Activated CD4-positive, alpha-beta memory T cell treated with anti-CD3 and anti-CD28 coated beads for 36 hours (primary cell): ENCODE results near the gene CRY2. TPM values are rescaled to one million over a fixed set of nuclear protein-coding genes. Genes with fewer than 3 reads are reported as not detected.

Experiments used
- CTCF ChIA-PET: fragments of 350-600 bp; sonication (Branson Sonifier 250); formaldehyde crosslinking; loops from one replicate; lab custom pipeline; 2021; ENCODE audit warnings: antibody characterized with exemption, inconsistent platforms; lab: Charles Lee
- POLR2A ChIA-PET: fragments of 350-600 bp; sonication (Branson Sonifier 250); formaldehyde crosslinking; loops from one replicate; lab custom pipeline; 2021; ENCODE audit warnings: antibody characterized with exemption; lab: Charles Lee
- DNase-seq: peaks from one replicate; pipeline ENCODE4 v3.0.0-alpha.2; 2020
- H3K27ac Mint-ChIP-seq: one replicate; pipeline ENCODE4 v1.8.0; 2021; ENCODE audit warnings: mixed read lengths
- H3K27me3 Mint-ChIP-seq: one replicate; pipeline ENCODE4 v1.8.0; 2021; ENCODE audit warnings: mixed read lengths
- H3K36me3 Mint-ChIP-seq: one replicate; pipeline ENCODE4 v1.8.0; 2021; ENCODE audit warnings: mixed read lengths
- H3K4me1 Mint-ChIP-seq: one replicate; pipeline ENCODE4 v1.8.0; 2021; ENCODE audit warnings: low read depth, mixed read lengths
- H3K4me3 Mint-ChIP-seq: one replicate; pipeline ENCODE4 v1.8.0; 2021; ENCODE audit warnings: mild to moderate bottlenecking, mixed read lengths
- H3K9me3 Mint-ChIP-seq: one replicate; pipeline ENCODE4 v1.8.0; 2021; ENCODE audit warnings: mixed read lengths
- intact Hi-C: fragments of 100-400 bp; cut with micrococcal nuclease; formaldehyde crosslinking; loops from one replicate; pipeline ENCODE4 v1.15.1; 2023
- total RNA-seq, 2 experiments: library from RNA; stranded (reverse); gene quantifications; one replicate each; pipeline ENCODE4 v1.2.3, GENCODE V29; 2021

CRY2 gene
- 10 to 100 TPM; 12.1 to 13.4 TPM for total RNA-seq

DNA sequence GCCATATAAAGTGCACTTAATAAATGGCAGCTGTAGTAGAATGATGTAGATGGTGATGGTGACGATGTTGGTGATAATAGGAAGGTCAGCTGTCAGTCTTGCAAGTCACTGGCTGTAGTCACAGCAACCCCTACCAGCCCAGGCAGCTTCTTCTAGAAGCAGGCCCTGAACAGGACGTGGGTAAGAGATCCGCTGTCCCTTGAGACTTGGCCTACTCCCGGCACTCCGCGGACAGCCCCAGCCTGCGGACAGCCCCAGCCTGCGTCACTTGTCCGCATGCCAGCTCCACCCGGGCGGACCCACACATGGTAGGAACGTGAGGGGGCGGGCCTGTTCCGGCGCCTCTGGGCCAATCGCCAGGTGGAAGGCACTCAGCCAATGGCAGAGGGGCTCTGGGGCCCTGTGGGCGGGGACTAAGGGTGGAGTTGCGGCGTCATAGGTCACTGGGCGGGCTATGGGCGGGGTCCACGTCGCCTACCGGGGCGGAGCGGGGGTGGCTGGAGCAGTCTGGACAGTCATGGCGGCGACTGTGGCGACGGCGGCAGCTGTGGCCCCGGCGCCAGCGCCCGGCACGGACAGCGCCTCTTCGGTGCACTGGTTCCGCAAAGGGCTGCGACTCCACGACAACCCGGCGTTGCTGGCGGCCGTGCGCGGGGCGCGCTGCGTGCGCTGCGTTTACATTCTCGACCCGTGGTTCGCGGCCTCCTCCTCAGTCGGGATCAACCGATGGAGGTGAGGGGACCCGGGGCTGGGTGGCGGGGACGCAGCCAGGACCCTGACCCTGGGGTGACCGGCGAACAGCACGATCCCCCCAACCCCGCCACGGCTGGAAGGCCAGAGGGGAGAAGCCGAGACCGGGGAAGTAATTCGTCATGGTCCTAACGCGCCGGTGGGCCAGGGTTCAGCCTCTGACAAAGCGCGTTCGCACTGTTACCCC is at the start of gene CRY2:
CRY2 (plus strand) TSS at position 502 of the 937 bp plus-strand sequence; CDS start at position 518, 16 bp downstream.
- Mint-ChIP-seq H3K27ac (peak within 1 kb of the TSS; percentile 78), H3K4me1 (peaks cover 55% of the 10 kb centered on the region), H3K4me3 (peak within 1 kb of the TSS; percentile 77), H3K27me3 (no peaks in the 10 kb centered on the region), H3K9me3 (no peaks in the 10 kb centered on the region), H3K36me3 (no peaks in the 10 kb centered on the region)
- peak; percentile 99 for DNase-seq
- POLR2A ChIA-PET: interaction anchor here (1.0 to 1.9 kb wide), 3 partner anchors 42 to 118 kb away, joined by 3 to 13 read pairs (median 5); partner anchors contain the start of genes PEX16 and SLC35C1
- intact Hi-C loops: loop anchor here (1.0 to 10.0 kb wide), 6 partner anchors 42 to 1280 kb away; partner anchors contain the start of genes CD82, PHF21A and SLC35C1
- CTCF ChIA-PET: interaction anchor here (0.8 to 2.4 kb wide), 5 partner anchors 13 to 159 kb away, joined by 3 to 8 read pairs (median 7); partner anchors contain the start of gene PEX16

DNA sequence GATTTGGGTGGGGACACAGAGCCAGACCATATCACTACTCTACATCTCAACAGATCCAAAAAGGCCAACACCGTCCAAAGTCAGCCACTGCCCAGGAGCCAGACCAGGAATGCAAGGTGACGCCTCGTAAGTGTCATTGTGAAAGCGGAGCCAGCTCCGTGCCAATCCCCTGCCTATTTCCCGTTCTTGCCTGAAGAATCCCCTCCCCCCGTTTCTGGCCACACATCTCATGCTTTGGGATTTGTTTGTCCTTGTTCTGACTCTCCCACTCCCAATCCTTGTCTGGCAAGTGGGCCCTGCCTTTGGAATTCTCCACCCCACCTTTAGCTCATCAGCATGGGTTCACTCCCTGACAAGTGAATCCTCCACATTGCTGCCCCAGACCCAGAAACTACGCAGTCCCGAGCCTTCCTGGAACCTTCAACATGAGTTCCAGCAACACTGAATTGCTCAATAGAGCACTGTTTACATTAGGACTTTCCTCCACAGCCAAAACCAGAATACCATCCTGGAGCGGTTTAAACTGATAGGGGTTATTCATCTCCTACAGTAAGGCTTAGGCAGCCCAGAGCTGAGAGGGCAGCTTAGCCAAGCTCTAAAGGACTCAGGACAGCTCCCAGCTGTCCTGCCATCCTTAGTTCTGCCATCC is 48.4 kb upstream of the CRY2 start:
- CTCF ChIA-PET: interaction anchor here (2.5 kb wide), 1 partner anchor 27 kb away, joined by 9 read pairs; no protein-coding TSS in a partner anchor

DNA sequence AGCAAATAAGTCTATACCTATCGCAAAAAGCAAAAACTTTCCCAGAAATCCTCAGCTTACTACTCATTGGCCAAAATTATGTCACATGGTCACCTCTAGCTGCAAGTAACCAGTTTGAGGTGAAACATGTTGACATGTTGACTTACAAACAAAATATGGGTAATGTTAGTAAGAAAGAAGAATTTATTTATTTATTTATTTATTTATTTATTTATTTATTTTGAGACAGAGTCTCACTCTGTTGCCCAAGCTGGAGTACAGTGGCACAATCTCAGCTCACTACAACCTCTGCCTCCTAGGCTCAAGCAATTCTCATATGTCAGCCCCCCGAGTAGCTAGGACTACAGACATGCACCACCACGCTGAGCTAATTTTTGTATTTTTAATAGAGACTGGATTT is 47.7 kb upstream of the CRY2 start:
- intact Hi-C loops: no loop called here
- Mint-ChIP-seq H3K4me1 (peaks cover 3% of the 10 kb centered on the region), H3K27me3 (no peaks in the 10 kb centered on the region), H3K9me3 (no peaks in the 10 kb centered on the region), H3K36me3 (no peaks in the 10 kb centered on the region), H3K27ac (no peak overlapping the region), H3K4me3 (no peak overlapping the region)
- DNase-seq: no peak
- ChIA-PET CTCF (interaction anchor here (2.5 kb wide), 1 partner anchor 28 kb away, joined by 9 read pairs; no protein-coding TSS in a partner anchor), POLR2A (no interaction called here)

More for the DNA sequence above, 48.4 kb upstream of the CRY2 start:
- POLR2A ChIA-PET: no interaction called here
- no peak for DNase-seq
- no peak overlapping the region for H3K4me3 Mint-ChIP-seq
- H3K9me3 Mint-ChIP-seq: no peaks in the 10 kb centered on the region
- no peaks in the 10 kb centered on the region for H3K36me3 Mint-ChIP-seq
- no peak overlapping the region for H3K27ac Mint-ChIP-seq
- intact Hi-C loops: no loop called here
- H3K4me1 Mint-ChIP-seq: peaks cover 3% of the 10 kb centered on the region
- no peaks in the 10 kb centered on the region for H3K27me3 Mint-ChIP-seq

DNA sequence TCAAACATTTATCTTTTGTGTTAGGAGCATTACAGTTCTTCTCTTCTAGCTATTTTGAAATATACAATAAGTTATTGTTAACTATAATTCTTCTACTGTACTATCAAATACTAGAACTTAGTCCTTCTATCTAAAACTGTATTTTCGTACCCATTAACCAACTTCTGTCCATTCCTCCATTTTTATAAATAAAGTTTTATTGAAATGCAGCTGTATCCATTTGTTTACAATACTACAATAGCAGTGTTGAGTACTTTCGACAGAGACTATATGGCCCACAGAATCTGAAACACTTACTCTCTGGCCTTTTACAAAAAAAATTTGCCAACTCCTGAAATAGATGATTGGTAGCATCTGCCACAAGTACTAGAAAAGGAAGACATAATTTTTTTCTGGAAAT is 47.0 kb upstream of the CRY2 start:
- CTCF ChIA-PET: interaction anchor here (0.6 to 2.5 kb wide), 2 partner anchors 29 to 236 kb away, joined by 3 to 9 read pairs; no protein-coding TSS in a partner anchor
- intact Hi-C loops: loop anchor here (10.0 kb wide), 1 partner anchor 1235 kb away; the partner anchor contains the start of gene CD82
- Mint-ChIP-seq H3K27ac (no peak overlapping the region), H3K9me3 (no peaks in the 10 kb centered on the region), H3K4me3 (no peak overlapping the region), H3K4me1 (peaks cover 3% of the 10 kb centered on the region), H3K36me3 (no peaks in the 10 kb centered on the region), H3K27me3 (no peaks in the 10 kb centered on the region)
- POLR2A ChIA-PET: interaction anchor here (0.6 kb wide), 1 partner anchor 576 kb away, joined by 3 read pairs; no protein-coding TSS in a partner anchor
- DNase-seq: no peak

DNA sequence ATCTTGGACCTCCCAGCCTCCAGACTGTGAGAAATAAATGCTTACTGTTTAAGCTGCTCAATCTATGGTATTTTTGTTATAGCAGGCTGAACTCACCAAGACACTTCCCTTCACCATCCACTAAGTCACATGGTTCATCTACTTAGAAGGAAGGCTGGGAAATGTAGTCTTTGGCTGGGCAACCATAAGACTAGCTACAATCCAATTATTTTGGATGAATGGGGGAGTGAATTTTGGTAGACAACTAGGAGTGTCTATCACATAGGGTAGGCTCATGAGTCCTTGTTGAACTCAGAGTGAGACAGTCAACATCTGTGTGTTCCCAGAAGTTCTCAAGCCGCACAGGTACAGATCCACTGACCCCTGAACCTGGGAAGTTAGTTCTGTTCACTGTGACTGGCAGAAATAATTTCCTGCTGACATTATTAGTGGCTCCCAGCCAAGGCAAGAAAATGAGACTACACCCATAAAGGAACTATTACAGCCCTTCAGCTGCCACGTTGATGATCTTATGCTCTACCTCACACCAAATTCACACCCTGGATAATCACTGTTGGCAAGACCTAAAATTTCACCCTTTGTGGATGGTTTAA is 45.5 kb upstream of the CRY2 start:
- ChIA-PET POLR2A (no interaction called here), CTCF (interaction anchor here (7.7 kb wide), 1 partner anchor 30 kb away, joined by 49 read pairs; no protein-coding TSS in a partner anchor)
- intact Hi-C loops: loop anchor here (10.0 kb wide), 1 partner anchor 1237 kb away; the partner anchor contains the start of gene CD82
- DNase-seq: no peak
- Mint-ChIP-seq H3K4me1 (peaks cover 14% of the 10 kb centered on the region), H3K36me3 (no peaks in the 10 kb centered on the region), H3K9me3 (no peaks in the 10 kb centered on the region), H3K27me3 (no peaks in the 10 kb centered on the region), H3K4me3 (no peak overlapping the region), H3K27ac (no peak overlapping the region)

DNA sequence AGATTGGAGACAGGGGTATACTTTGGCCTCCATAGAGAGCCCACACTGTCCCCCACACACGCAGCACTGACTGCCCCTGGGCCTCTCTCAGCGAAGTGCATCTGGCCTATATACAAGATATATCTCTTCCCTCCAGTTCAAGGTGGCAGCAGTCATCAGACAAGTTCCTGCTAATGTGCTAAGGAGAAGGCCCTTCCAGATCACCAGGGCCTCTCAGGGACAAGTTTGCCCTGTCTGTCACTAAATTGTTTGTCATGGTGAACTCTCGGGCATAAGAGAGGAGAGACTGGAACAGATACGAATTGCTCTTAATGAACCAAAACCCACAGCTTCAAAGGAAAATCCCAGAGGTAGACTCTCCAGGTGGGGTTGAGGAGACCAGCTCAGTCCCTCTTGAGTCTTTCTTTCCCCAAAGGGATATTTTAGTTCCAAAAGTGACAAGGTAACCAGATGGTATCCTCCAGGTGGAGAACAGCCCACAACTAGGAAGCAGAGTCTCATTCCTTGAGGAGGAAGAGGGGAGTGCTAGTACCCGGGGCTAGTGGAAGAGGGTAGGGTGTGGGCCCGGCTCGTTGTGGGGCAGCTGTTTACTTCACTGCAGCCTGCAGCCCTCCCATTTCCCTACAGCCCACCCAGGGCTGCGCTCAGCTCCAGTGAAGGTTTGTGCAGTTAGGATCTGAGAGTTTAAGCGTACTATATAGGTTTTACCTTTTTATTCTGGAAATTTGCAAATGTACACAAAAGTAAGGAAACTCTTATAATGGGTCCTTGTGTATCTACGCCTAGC is 44.6 kb upstream of the CRY2 start:
- Mint-ChIP-seq H3K36me3 (no peaks in the 10 kb centered on the region), H3K4me1 (peaks cover 23% of the 10 kb centered on the region), H3K27ac (no peak overlapping the region), H3K9me3 (no peaks in the 10 kb centered on the region), H3K4me3 (no peak overlapping the region), H3K27me3 (no peaks in the 10 kb centered on the region)
- DNase-seq: no peak
- ChIA-PET POLR2A (interaction anchor here (0.6 kb wide), 1 partner anchor 123 kb away, joined by 3 read pairs; no protein-coding TSS in a partner anchor), CTCF (interaction anchor here (7.7 kb wide), 1 partner anchor 31 kb away, joined by 49 read pairs; no protein-coding TSS in a partner anchor)
- intact Hi-C loops: loop anchor here (10.0 kb wide), 1 partner anchor 1238 kb away; the partner anchor contains the start of gene CD82

DNA sequence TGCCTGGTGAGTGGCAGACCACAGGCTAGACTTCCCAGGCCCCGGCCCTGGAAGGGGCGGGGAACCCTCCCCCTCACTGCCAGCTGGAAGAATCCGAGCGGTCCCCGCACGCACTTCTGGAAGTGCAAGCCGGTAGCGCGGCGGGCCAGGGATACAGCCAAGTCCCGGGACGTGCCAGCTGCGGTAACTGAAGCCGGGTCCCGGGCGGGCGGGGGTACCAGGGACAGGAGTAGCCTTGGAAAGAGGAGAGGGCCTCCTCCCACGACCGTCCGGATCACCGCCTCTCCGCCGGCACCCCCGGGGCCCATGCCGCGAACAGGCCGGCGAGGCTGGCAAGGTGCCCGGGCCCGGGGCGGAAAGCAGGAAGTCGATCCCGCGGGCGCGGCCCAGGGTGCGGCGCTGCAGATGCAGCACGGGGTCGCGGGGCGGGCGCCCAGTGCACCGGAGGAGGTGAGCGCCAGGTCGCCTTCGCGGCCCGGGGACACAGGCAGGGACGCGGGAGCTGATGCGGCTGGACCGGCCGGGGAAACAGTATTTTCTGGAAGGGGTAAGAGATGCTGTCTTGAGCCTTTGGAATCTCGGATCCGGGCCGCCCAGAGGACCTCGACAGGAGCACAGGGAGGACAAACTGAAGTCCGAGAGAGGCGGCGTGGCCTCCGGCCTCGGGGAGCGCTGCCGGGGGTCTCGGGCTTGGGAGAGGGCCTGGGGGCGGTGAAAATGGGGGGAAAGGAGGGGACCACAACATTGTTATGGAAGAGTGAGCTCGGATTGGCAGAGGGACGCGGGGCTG is 43.1 kb upstream of the CRY2 start:
- Mint-ChIP-seq H3K4me3 (peak overlapping the region; percentile 90), H3K36me3 (peaks cover 2% of the 10 kb centered on the region), H3K27ac (peak overlapping the region; percentile 86), H3K4me1 (peaks cover 35% of the 10 kb centered on the region), H3K27me3 (no peaks in the 10 kb centered on the region), H3K9me3 (no peaks in the 10 kb centered on the region)
- intact Hi-C loops: loop anchor here (10.0 kb wide), 1 partner anchor 1239 kb away; the partner anchor contains the start of gene CD82
- ChIA-PET CTCF (interaction anchor here (1.2 to 7.7 kb wide), 2 partner anchors 33 to 41 kb away, joined by 3 to 49 read pairs; no protein-coding TSS in a partner anchor), POLR2A (interaction anchor here (0.5 to 3.7 kb wide), 3 partner anchors 38 to 744 kb away, joined by 4 to 13 read pairs (median 4); partner anchors contain the start of gene CRY2)
- peak; percentile 76 for DNase-seq

DNA sequence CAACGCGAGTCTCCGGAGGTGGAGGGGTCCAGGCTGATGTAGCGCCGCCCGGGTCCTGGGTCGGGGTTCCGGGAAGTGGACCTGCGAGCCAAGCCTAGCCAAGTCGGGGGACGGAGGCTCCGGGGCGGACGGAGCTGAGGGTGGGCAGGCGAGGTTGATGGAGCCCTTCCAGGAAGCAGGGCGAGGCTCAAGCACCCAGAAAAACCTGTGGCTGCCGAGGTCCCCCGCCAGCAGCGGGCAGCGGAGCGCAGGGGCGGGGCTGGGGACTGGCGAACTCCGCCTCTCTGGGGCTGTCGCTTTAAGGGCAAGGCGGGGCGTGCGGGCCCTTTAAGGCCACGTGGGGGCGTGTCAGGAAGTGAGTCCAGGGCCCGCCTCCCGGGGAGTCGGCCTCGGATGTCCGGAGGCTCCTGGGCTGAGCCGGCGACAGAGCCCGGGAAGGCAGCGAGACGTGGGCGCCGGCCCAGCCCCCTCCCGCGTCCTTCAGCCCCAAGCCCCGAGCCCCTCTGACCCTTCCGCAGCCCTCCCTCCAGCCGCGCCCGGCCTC is 42.4 kb upstream of the CRY2 start, which contains the start of gene SLC35C1:
SLC35C1 (plus strand) TSS at position 389 of the 544 bp plus-strand sequence. CDS start 653 bp downstream, outside the sequence.
- no peaks in the 10 kb centered on the region for H3K27me3 Mint-ChIP-seq
- ChIA-PET CTCF (interaction anchor here (1.2 to 7.7 kb wide), 2 partner anchors 33 to 40 kb away, joined by 3 to 49 read pairs; no protein-coding TSS in a partner anchor), POLR2A (interaction anchor here (0.5 to 3.7 kb wide), 3 partner anchors 37 to 744 kb away, joined by 4 to 13 read pairs (median 4); partner anchors contain the start of gene CRY2)
- peaks cover 8% of the 10 kb centered on the region for H3K36me3 Mint-ChIP-seq
- intact Hi-C loops: loop anchor here (1.0 to 10.0 kb wide), 4 partner anchors 33 to 1240 kb away; partner anchors contain the start of genes CD82 and CRY2
- peak within 1 kb of the TSS; percentile 90 for H3K4me3 Mint-ChIP-seq
- peaks cover 42% of the 10 kb centered on the region for H3K4me1 Mint-ChIP-seq
- H3K27ac Mint-ChIP-seq: peak within 1 kb of the TSS; percentile 86
- DNase-seq: peak; percentile 97
- no peaks in the 10 kb centered on the region for H3K9me3 Mint-ChIP-seq

DNA sequence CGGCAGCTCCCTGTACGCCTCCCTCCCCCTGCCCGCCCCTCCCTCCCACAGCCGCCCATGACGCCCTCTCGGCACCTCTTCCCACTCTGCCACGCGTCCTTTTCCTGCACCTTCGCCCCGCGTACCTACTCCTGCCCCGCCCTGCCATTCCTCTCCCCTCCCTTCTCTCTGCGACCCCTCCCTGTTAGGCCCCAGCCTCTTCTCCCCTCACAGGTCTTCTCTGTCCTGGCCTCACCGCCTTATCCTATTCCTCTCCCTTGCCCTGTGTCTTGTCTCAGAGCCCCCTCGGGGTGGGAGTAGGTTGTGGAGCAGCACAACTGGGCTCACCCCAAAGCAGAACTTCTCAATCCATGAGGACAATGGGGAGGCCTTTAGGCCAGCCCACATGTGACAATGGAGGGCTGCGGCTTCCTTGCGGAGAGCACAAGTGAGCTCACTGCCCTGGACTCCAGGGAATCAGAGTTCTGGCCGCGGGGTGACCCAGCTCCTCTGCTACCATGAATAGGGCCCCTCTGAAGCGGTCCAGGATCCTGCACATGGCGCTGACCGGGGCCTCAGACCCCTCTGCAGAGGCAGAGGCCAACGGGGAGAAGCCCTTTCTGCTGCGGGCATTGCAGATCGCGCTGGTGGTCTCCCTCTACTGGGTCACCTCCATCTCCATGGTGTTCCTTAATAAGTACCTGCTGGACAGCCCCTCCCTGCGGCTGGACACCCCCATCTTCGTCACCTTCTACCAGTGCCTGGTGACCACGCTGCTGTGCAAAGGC is 41.8 kb upstream of the CRY2 start:
- no peaks in the 10 kb centered on the region for H3K27me3 Mint-ChIP-seq
- peaks cover 47% of the 10 kb centered on the region for H3K4me1 Mint-ChIP-seq
- H3K4me3 Mint-ChIP-seq: peak overlapping the region; percentile 90
- H3K27ac Mint-ChIP-seq: peak overlapping the region; percentile 76
- CTCF ChIA-PET: interaction anchor here (1.2 to 7.7 kb wide), 3 partner anchors 34 to 39 kb away, joined by 3 to 49 read pairs (median 5); no protein-coding TSS in a partner anchor
- no peaks in the 10 kb centered on the region for H3K9me3 Mint-ChIP-seq
- H3K36me3 Mint-ChIP-seq: peaks cover 11% of the 10 kb centered on the region
- intact Hi-C loops: loop anchor here (1.0 to 10.0 kb wide), 4 partner anchors 33 to 1241 kb away; partner anchors contain the start of genes CD82 and CRY2
- DNase-seq: no peak
- POLR2A ChIA-PET: interaction anchor here (1.2 to 3.7 kb wide), 3 partner anchors 29 to 42 kb away, joined by 4 to 13 read pairs (median 6); partner anchors contain the start of gene CRY2
